Cerebellar nuclear complex (tissue), 1 donor: Measurements from ENCODE around the gene DDTL.

Experiments used
- DNase-seq, 2 experiments: peaks; one replicate each; lab custom pipeline; 2025; lab: John Stamatoyannopoulos, UW

The DDTL gene

GRCh38 chr22:24006207-24006913 is 39.7 kb downstream of the DDTL start:
- DNase-seq, result no peak

- DNase-seq, result no peak
These were observed 40.2 kb downstream of the DDTL start for GRCh38 chr22:24006914-24007214.

GRCh38 chr22:24007253-24008021 is 40.7 kb downstream of the DDTL start:
- no peak for DNase-seq

- no peak for DNase-seq
These were observed 41.3 kb downstream of the DDTL start for GRCh38 chr22:24008022-24008283.

GRCh38 chr22:24008381-24009226 is 41.9 kb downstream of the DDTL start:
- no peak for DNase-seq

GRCh38 chr22:24009227-24010017 is 42.7 kb downstream of the DDTL start:
- no peak for DNase-seq

- DNase-seq, result no peak
These were observed 43.3 kb downstream of the DDTL start for GRCh38 chr22:24010018-24010391.

GRCh38 chr22:24011735-24012068 is 45.0 kb downstream of the DDTL start:
- DNase-seq, result no peak

GRCh38 chr22:24016156-24016555 is 49.5 kb downstream of the DDTL start:
- no peak for DNase-seq

- no peak for DNase-seq
These were observed 54.6 kb downstream of the DDTL start for GRCh38 chr22:24021304-24021703.
